ENCODE results near the gene DPH2.
A peak's percentile ranks its signal among the peaks of the same experiment; 100 is the strongest.

GRCh38 chr1:44021581-44022321 lies 51.9 kb downstream of the DPH2 start:
- TF ChIP-seq, protein P1, sequence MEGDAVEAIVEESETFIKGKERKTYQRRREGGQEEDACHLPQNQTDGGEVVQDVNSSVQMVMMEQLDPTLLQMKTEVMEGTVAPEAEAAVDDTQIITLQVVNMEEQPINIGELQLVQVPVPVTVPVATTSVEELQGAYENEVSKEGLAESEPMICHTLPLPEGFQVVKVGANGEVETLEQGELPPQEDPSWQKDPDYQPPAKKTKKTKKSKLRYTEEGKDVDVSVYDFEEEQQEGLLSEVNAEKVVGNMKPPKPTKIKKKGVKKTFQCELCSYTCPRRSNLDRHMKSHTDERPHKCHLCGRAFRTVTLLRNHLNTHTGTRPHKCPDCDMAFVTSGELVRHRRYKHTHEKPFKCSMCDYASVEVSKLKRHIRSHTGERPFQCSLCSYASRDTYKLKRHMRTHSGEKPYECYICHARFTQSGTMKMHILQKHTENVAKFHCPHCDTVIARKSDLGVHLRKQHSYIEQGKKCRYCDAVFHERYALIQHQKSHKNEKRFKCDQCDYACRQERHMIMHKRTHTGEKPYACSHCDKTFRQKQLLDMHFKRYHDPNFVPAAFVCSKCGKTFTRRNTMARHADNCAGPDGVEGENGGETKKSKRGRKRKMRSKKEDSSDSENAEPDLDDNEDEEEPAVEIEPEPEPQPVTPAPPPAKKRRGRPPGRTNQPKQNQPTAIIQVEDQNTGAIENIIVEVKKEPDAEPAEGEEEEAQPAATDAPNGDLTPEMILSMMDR (conservative IDR thresholded peaks at IDR 0.05; ENCODE audit: low read length), result peak; percentile 35; the same call in 1 of the 2 replicates
- TF ChIP-seq EZH2phosphoT487 (IDR thresholded peaks at IDR 0.05; ENCODE audit: borderline replicate concordance), result no peak
